ENCODE measurements around the gene CCDC171. TPM values are rescaled to one million over a fixed set of nuclear protein-coding genes. Genes with fewer than 3 reads are reported as not detected.
"Not testable (repeated sequence)": the region's sequence is repeated elsewhere in the genome, so short reads cannot be mapped to it uniquely, and the experiment has no call there.

The CCDC171 gene
- polyA plus RNA-seq, 2 donors, result 0.55 to 1.2 TPM

- Histone ChIP-seq H3K27me3 (ENCODE audit: control insufficient read depth in 1 of 2, insufficient read depth in 2 of 2, low read length in 2 of 2) (no peaks in the 10 kb centered on the region), H3K36me3 (ENCODE audit: control insufficient read depth in 2 of 2, insufficient read depth in 2 of 2, low read length in 1 of 2) (no peaks in the 10 kb centered on the region), H3K4me3 (ENCODE audit: low read depth in 1 of 2, low read length in 2 of 2) (no peak overlapping the region), H3K4me1 (ENCODE audit: control insufficient read depth in 2 of 2, insufficient read depth in 2 of 2, low read length in 1 of 2) (no peaks in the 10 kb centered on the region), H3K9me3 (ENCODE audit: control insufficient read depth in 2 of 2, insufficient read depth in 1 of 2, low read depth in 1 of 2, low read length in 1 of 2) (no peaks in the 10 kb centered on the region), H3K27ac (ENCODE audit: low read depth in 2 of 2, low read length in 1 of 2) (no peak overlapping the region)
- WGBS, 2 donors, result 49 to 53% methylated on average over 5 of the region's 5 CpGs
Observed at GRCh38 chr9:15769547-15769946, 216.7 kb downstream of the CCDC171 start.

GRCh38 chr9:15778861-15779260 lies 226.0 kb downstream of the CCDC171 start:
- H3K4me1 ChIP-seq (ENCODE audit: control insufficient read depth in 2 of 2, insufficient read depth in 2 of 2, low read length in 1 of 2), result no peaks in the 10 kb centered on the region
- no peaks in the 10 kb centered on the region for H3K27me3 ChIP-seq (ENCODE audit: control insufficient read depth in 1 of 2, insufficient read depth in 2 of 2, low read length in 2 of 2)
- no peak overlapping the region for H3K27ac ChIP-seq (ENCODE audit: low read depth in 2 of 2, low read length in 1 of 2)
- WGBS, 2 donors, result 80 to 82% methylated on average over 5 of the region's 5 CpGs
- no peak overlapping the region for H3K4me3 ChIP-seq (ENCODE audit: low read depth in 1 of 2, low read length in 2 of 2)
- no peaks in the 10 kb centered on the region for H3K36me3 ChIP-seq (ENCODE audit: control insufficient read depth in 2 of 2, insufficient read depth in 2 of 2, low read length in 1 of 2)
- H3K9me3 ChIP-seq (ENCODE audit: control insufficient read depth in 2 of 2, insufficient read depth in 1 of 2, low read depth in 1 of 2, low read length in 1 of 2), result no peaks in the 10 kb centered on the region

- no peaks in the 10 kb centered on the region for H3K9me3 ChIP-seq (ENCODE audit: control insufficient read depth in 2 of 2, insufficient read depth in 1 of 2, low read depth in 1 of 2, low read length in 1 of 2)
- no peak overlapping the region for H3K4me3 ChIP-seq (ENCODE audit: low read depth in 1 of 2, low read length in 2 of 2)
- WGBS, 2 donors, result 72 to 83% methylated on average over 5 of the region's 5 CpGs
- H3K27me3 ChIP-seq (ENCODE audit: control insufficient read depth in 1 of 2, insufficient read depth in 2 of 2, low read length in 2 of 2), result no peaks in the 10 kb centered on the region
- no peaks in the 10 kb centered on the region for H3K36me3 ChIP-seq (ENCODE audit: control insufficient read depth in 2 of 2, insufficient read depth in 2 of 2, low read length in 1 of 2)
- H3K27ac ChIP-seq (ENCODE audit: low read depth in 2 of 2, low read length in 1 of 2), result no peak overlapping the region
- H3K4me1 ChIP-seq (ENCODE audit: control insufficient read depth in 2 of 2, insufficient read depth in 2 of 2, low read length in 1 of 2), result no peaks in the 10 kb centered on the region
Observed at GRCh38 chr9:15782106-15782505, 229.3 kb downstream of the CCDC171 start.

- Histone ChIP-seq H3K27ac (ENCODE audit: low read depth in 2 of 2, low read length in 1 of 2) (no peak overlapping the region), H3K9me3 (ENCODE audit: control insufficient read depth in 2 of 2, insufficient read depth in 1 of 2, low read depth in 1 of 2, low read length in 1 of 2) (no peaks in the 10 kb centered on the region), H3K27me3 (ENCODE audit: control insufficient read depth in 1 of 2, insufficient read depth in 2 of 2, low read length in 2 of 2) (no peaks in the 10 kb centered on the region), H3K36me3 (ENCODE audit: control insufficient read depth in 2 of 2, insufficient read depth in 2 of 2, low read length in 1 of 2) (no peaks in the 10 kb centered on the region), H3K4me3 (ENCODE audit: low read depth in 1 of 2, low read length in 2 of 2) (no peak overlapping the region), H3K4me1 (ENCODE audit: control insufficient read depth in 2 of 2, insufficient read depth in 2 of 2, low read length in 1 of 2) (no peaks in the 10 kb centered on the region)
Observed at GRCh38 chr9:15785584-15785983, 232.7 kb downstream of the CCDC171 start.

GRCh38 chr9:15786616-15787015 lies 233.8 kb downstream of the CCDC171 start:
- WGBS, 2 donors, result 76 to 80% methylated on average over 3 of the region's 3 CpGs
- no peak overlapping the region for H3K27ac ChIP-seq (ENCODE audit: low read depth in 2 of 2, low read length in 1 of 2)
- H3K4me1 ChIP-seq (ENCODE audit: control insufficient read depth in 2 of 2, insufficient read depth in 2 of 2, low read length in 1 of 2), result no peaks in the 10 kb centered on the region
- no peaks in the 10 kb centered on the region for H3K36me3 ChIP-seq (ENCODE audit: control insufficient read depth in 2 of 2, insufficient read depth in 2 of 2, low read length in 1 of 2)
- H3K4me3 ChIP-seq (ENCODE audit: low read depth in 1 of 2, low read length in 2 of 2), result no peak overlapping the region
- no peaks in the 10 kb centered on the region for H3K27me3 ChIP-seq (ENCODE audit: control insufficient read depth in 1 of 2, insufficient read depth in 2 of 2, low read length in 2 of 2)
- no peaks in the 10 kb centered on the region for H3K9me3 ChIP-seq (ENCODE audit: control insufficient read depth in 2 of 2, insufficient read depth in 1 of 2, low read depth in 1 of 2, low read length in 1 of 2)

- not testable (repeated sequence) for H3K36me3 ChIP-seq (ENCODE audit: control insufficient read depth in 2 of 2, insufficient read depth in 2 of 2, low read length in 1 of 2); H3K4me1 ChIP-seq (ENCODE audit: control insufficient read depth in 2 of 2, insufficient read depth in 2 of 2, low read length in 1 of 2); H3K27me3 ChIP-seq (ENCODE audit: control insufficient read depth in 1 of 2, insufficient read depth in 2 of 2, low read length in 2 of 2); H3K27ac ChIP-seq (ENCODE audit: low read depth in 2 of 2, low read length in 1 of 2); H3K9me3 ChIP-seq (ENCODE audit: control insufficient read depth in 2 of 2, insufficient read depth in 1 of 2, low read depth in 1 of 2, low read length in 1 of 2); H3K4me3 ChIP-seq (ENCODE audit: low read depth in 1 of 2, low read length in 2 of 2)
- WGBS, 2 donors, result 95% methylated on average over 31 to 34 of the region's 34 CpGs
Observed at GRCh38 chr9:15810219-15810899, 257.5 kb downstream of the CCDC171 start.

- Histone ChIP-seq H3K9me3 (ENCODE audit: control insufficient read depth in 2 of 2, insufficient read depth in 1 of 2, low read depth in 1 of 2, low read length in 1 of 2) (peaks cover 5 to 9% of the 10 kb centered on the region in 2 donors), H3K36me3 (ENCODE audit: control insufficient read depth in 2 of 2, insufficient read depth in 2 of 2, low read length in 1 of 2) (no peaks in the 10 kb centered on the region), H3K27me3 (ENCODE audit: control insufficient read depth in 1 of 2, insufficient read depth in 2 of 2, low read length in 2 of 2) (no peaks in the 10 kb centered on the region), H3K4me3 (ENCODE audit: low read depth in 1 of 2, low read length in 2 of 2) (no peak overlapping the region), H3K27ac (ENCODE audit: low read depth in 2 of 2, low read length in 1 of 2) (no peak overlapping the region), H3K4me1 (ENCODE audit: control insufficient read depth in 2 of 2, insufficient read depth in 2 of 2, low read length in 1 of 2) (no peaks in the 10 kb centered on the region)
- 90 to 92% methylated on average over 2 of the region's 2 CpGs for WGBS, 2 donors
Observed at GRCh38 chr9:15813076-15813475, 260.2 kb downstream of the CCDC171 start.

- H3K4me3 ChIP-seq (ENCODE audit: low read depth in 1 of 2, low read length in 2 of 2), result no peak overlapping the region
- H3K27ac ChIP-seq (ENCODE audit: low read depth in 2 of 2, low read length in 1 of 2), result no peak overlapping the region
- H3K36me3 ChIP-seq (ENCODE audit: control insufficient read depth in 2 of 2, insufficient read depth in 2 of 2, low read length in 1 of 2), result no peaks in the 10 kb centered on the region
- 75 to 84% methylated on average over 4 of the region's 4 CpGs for WGBS, 2 donors
- H3K27me3 ChIP-seq (ENCODE audit: control insufficient read depth in 1 of 2, insufficient read depth in 2 of 2, low read length in 2 of 2), result no peaks in the 10 kb centered on the region
- no peaks in the 10 kb centered on the region for H3K9me3 ChIP-seq (ENCODE audit: control insufficient read depth in 2 of 2, insufficient read depth in 1 of 2, low read depth in 1 of 2, low read length in 1 of 2)
- no peaks in the 10 kb centered on the region for H3K4me1 ChIP-seq (ENCODE audit: control insufficient read depth in 2 of 2, insufficient read depth in 2 of 2, low read length in 1 of 2)
Observed at GRCh38 chr9:15824310-15824709, 271.5 kb downstream of the CCDC171 start.

GRCh38 chr9:15831384-15831783 lies 278.5 kb downstream of the CCDC171 start:
- no peaks in the 10 kb centered on the region for H3K9me3 ChIP-seq (ENCODE audit: control insufficient read depth in 2 of 2, insufficient read depth in 1 of 2, low read depth in 1 of 2, low read length in 1 of 2)

GRCh38 chr9:15834541-15834940 lies 281.7 kb downstream of the CCDC171 start:
- Histone ChIP-seq H3K36me3 (ENCODE audit: control insufficient read depth in 2 of 2, insufficient read depth in 2 of 2, low read length in 1 of 2) (no peaks in the 10 kb centered on the region), H3K27me3 (ENCODE audit: control insufficient read depth in 1 of 2, insufficient read depth in 2 of 2, low read length in 2 of 2) (no peaks in the 10 kb centered on the region), H3K9me3 (ENCODE audit: control insufficient read depth in 2 of 2, insufficient read depth in 1 of 2, low read depth in 1 of 2, low read length in 1 of 2) (no peaks in the 10 kb centered on the region), H3K27ac (ENCODE audit: low read depth in 2 of 2, low read length in 1 of 2) (no peak overlapping the region), H3K4me1 (ENCODE audit: control insufficient read depth in 2 of 2, insufficient read depth in 2 of 2, low read length in 1 of 2) (no peaks in the 10 kb centered on the region), H3K4me3 (ENCODE audit: low read depth in 1 of 2, low read length in 2 of 2) (no peak overlapping the region)
- 53 to 57% methylated on average over 2 of the region's 2 CpGs for whole genome bisulfite sequencing, 2 donors

More at GRCh38 chr9:15831384-15831783, 278.5 kb downstream of the CCDC171 start:
- Histone ChIP-seq H3K27ac (ENCODE audit: low read depth in 2 of 2, low read length in 1 of 2) (no peak overlapping the region), H3K4me1 (ENCODE audit: control insufficient read depth in 2 of 2, insufficient read depth in 2 of 2, low read length in 1 of 2) (no peaks in the 10 kb centered on the region), H3K27me3 (ENCODE audit: control insufficient read depth in 1 of 2, insufficient read depth in 2 of 2, low read length in 2 of 2) (no peaks in the 10 kb centered on the region), H3K36me3 (ENCODE audit: control insufficient read depth in 2 of 2, insufficient read depth in 2 of 2, low read length in 1 of 2) (no peaks in the 10 kb centered on the region), H3K4me3 (ENCODE audit: low read depth in 1 of 2, low read length in 2 of 2) (no peak overlapping the region)
- WGBS, 2 donors, result 79 to 82% methylated on average over 1 of the region's 1 CpG
